HL-60 (cell line): ENCODE results near the gene ARL3.

ENCODE experiments used
- DNase-seq, 2 experiments: peaks; one replicate each; pipeline ENCODE4 v3.0.0-alpha.2; 2010 to 2020; ENCODE audit warnings: low read depth in 1 of 2, low spot score in 1 of 2
- H3K27ac ChIP-seq: fragments of 250-450 bp; sonication (Bioruptor Pico); replicated peaks from 2 replicates; pipeline ENCODE4 v1.5.1; 2020; ENCODE audit warnings: mild to moderate bottlenecking, moderate library complexity
- H3K27me3 ChIP-seq: fragments of 250-450 bp; sonication (Bioruptor Pico); 2 replicates; pipeline ENCODE4 v1.5.1; 2021; ENCODE audit warnings: mild to moderate bottlenecking, moderate library complexity; ENCODE audit not compliant: insufficient read depth, poor library complexity, severe bottlenecking
- H3K4me3 ChIP-seq: replicated peaks from 2 replicates; pipeline ENCODE4 v1.5.1; 2011; ENCODE audit warnings: mild to moderate bottlenecking, control low read depth, low read length; ENCODE audit not compliant: insufficient read depth
- GABPA ChIP-seq: IDR thresholded peaks from 2 replicates; pipeline ENCODE4 v1.6.1; 2012; ENCODE audit warnings: low read depth
- POLR2AphosphoS5 ChIP-seq: IDR thresholded peaks from 2 replicates; pipeline ENCODE4 v1.6.1; 2012; ENCODE audit warnings: low read depth
- REST ChIP-seq: IDR thresholded peaks from 2 replicates; pipeline ENCODE4 v1.6.1; 2012; ENCODE audit warnings: low read depth; ENCODE audit not compliant: insufficient replicate concordance
- SPI1 ChIP-seq: IDR thresholded peaks from 2 replicates; pipeline ENCODE4 v1.6.1; 2012; ENCODE audit warnings: low read depth, mild to moderate bottlenecking, borderline replicate concordance
- TF ChIP-seq, protein P1 (sequence below): IDR thresholded peaks from one replicate; pipeline ENCODE4 v1.5.1; 2011; ENCODE audit warnings: low read length, control low read depth, inconsistent platforms; ENCODE audit not compliant: insufficient read depth

The ARL3 gene

DNA sequence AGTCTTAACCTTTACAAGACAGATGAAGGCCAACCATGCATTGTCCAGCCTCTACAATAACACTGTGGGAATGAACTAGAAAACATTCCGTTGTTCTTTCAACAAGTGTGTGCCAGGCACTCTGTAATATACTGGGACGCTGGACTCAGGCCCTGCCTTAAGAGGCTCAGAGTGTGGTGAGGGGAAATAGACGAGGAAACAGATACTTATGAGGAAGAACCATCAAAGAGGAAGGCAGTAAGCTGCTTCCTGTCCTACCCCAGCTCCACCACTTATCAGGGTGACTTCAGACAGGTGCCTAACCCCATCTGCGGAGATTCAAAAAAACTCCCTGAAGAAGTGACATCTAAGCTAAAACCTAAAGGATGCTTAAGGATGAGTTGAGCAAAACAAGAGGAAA lies 78.8 kb downstream of the ARL3 start:
- DNase-seq = peak in 1 of 2 experiments; percentile 75
- TF ChIP-seq, protein P1, sequence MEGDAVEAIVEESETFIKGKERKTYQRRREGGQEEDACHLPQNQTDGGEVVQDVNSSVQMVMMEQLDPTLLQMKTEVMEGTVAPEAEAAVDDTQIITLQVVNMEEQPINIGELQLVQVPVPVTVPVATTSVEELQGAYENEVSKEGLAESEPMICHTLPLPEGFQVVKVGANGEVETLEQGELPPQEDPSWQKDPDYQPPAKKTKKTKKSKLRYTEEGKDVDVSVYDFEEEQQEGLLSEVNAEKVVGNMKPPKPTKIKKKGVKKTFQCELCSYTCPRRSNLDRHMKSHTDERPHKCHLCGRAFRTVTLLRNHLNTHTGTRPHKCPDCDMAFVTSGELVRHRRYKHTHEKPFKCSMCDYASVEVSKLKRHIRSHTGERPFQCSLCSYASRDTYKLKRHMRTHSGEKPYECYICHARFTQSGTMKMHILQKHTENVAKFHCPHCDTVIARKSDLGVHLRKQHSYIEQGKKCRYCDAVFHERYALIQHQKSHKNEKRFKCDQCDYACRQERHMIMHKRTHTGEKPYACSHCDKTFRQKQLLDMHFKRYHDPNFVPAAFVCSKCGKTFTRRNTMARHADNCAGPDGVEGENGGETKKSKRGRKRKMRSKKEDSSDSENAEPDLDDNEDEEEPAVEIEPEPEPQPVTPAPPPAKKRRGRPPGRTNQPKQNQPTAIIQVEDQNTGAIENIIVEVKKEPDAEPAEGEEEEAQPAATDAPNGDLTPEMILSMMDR = no peak
- TF ChIP-seq POLR2AphosphoS5 (peak; percentile 51; the same call in 1 of the 2 replicates), SPI1 (peak; percentile 80; the same call in 1 of the 2 replicates)
- H3K4me3 ChIP-seq = no peak overlapping the region

GRCh38 chr10:102634686-102635085 lies 79.5 kb downstream of the ARL3 start:
- Histone ChIP-seq H3K27me3 (no peaks in the 10 kb centered on the region), H3K4me3 (no peak overlapping the region), H3K27ac (peak overlapping the region; percentile 86)
- DNase-seq = no peak
- TF ChIP-seq POLR2AphosphoS5 (no peak), GABPA (no peak), SPI1 (no peak), REST (no peak)
- TF ChIP-seq, protein P1 = no peak

More for the DNA sequence above, 78.8 kb downstream of the ARL3 start:
- Histone ChIP-seq H3K27me3 (no peaks in the 10 kb centered on the region), H3K27ac (peak overlapping the region; percentile 86)

DNA sequence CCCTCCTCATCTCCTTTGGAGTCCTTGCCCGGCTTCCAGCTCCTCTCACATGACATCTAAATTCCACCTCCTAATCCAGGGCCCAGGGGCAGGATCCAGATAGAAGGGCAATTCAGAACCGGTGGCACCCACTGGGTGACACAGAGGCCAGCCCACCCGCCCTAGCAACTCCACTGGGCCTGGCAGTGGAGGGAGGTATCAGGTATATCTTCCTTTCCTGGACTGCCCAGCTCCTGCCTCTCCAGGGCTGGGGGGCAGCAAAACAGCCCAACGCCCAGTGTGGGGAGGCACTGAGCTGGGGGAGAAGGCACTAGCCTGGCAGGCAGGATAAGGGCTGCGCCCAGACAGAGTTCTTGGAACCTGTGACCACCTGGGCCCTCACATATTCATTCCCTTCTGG lies 80.3 kb downstream of the ARL3 start:
- H3K27ac ChIP-seq = peak overlapping the region; percentile 86
- DNase-seq = no peak
- H3K4me3 ChIP-seq = no peak overlapping the region
- no peak for TF ChIP-seq GABPA
- TF ChIP-seq, protein P1 = no peak
- TF ChIP-seq POLR2AphosphoS5 = no peak
- no peaks in the 10 kb centered on the region for H3K27me3 ChIP-seq

- Histone ChIP-seq H3K27me3 (no peaks in the 10 kb centered on the region), H3K4me3 (no peak overlapping the region), H3K27ac (peak overlapping the region; percentile 86)
- DNase-seq = peak; percentile 89 to 94
- TF ChIP-seq, protein P1 = no peak
- peak; percentile 91 for TF ChIP-seq SPI1
- TF ChIP-seq REST = no peak
- 0 out of 2 replicates have a peak, but pooled peaks have one; percentile 29 for TF ChIP-seq POLR2AphosphoS5
- no peak for TF ChIP-seq GABPA
These were observed 80.9 kb downstream of the ARL3 start for GRCh38 chr10:102633287-102633686.
